Measurements from ENCODE around the gene EIF4E1B. TPM values are rescaled to one million over a fixed set of nuclear protein-coding genes. Genes with fewer than 3 reads are reported as not detected.
A peak's percentile ranks its signal among the peaks of the same experiment; 100 is the strongest.

Gene EIF4E1B
- total RNA-seq, 4 donors from 2014 or later: not detected

DNA sequence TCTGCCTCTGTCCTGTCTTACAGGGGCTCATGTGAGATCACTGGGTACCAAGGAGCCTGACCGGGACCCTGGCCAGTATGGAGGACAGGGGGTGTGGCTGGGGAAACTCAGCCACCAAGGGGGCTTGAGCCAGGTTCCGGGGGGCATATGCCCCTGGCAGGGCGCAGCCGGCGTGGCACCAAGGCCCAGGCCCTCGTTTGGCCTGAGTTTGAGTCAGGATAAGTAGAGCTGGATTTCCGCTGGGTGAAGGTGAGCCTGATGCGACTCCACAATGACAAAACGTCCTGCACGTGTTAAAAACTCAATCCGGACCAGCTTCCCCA is 16.2 kb downstream of the EIF4E1B start:
- H3K27me3 ChIP-seq: no peaks in the 10 kb centered on the region
- peaks cover 21 to 46% (median 23%) of the 10 kb centered on the region in 3 donors for H3K4me1 ChIP-seq
- peak overlapping the region; percentile 57 to 84 (median 80) for H3K27ac ChIP-seq
- no peak for DNase-seq
- intact Hi-C loops (cut with DNase I): no loop called here
- peak overlapping the region; percentile 54 to 82 (median 69) for H3K4me3 ChIP-seq
- H3K9me3 ChIP-seq: no peaks in the 10 kb centered on the region
- WGBS, 2 donors: 17 to 23% methylated on average over 3 to 6 of the region's 11 CpGs
- H3K36me3 ChIP-seq: no peaks in the 10 kb centered on the region
- TF ChIP-seq, protein P1, sequence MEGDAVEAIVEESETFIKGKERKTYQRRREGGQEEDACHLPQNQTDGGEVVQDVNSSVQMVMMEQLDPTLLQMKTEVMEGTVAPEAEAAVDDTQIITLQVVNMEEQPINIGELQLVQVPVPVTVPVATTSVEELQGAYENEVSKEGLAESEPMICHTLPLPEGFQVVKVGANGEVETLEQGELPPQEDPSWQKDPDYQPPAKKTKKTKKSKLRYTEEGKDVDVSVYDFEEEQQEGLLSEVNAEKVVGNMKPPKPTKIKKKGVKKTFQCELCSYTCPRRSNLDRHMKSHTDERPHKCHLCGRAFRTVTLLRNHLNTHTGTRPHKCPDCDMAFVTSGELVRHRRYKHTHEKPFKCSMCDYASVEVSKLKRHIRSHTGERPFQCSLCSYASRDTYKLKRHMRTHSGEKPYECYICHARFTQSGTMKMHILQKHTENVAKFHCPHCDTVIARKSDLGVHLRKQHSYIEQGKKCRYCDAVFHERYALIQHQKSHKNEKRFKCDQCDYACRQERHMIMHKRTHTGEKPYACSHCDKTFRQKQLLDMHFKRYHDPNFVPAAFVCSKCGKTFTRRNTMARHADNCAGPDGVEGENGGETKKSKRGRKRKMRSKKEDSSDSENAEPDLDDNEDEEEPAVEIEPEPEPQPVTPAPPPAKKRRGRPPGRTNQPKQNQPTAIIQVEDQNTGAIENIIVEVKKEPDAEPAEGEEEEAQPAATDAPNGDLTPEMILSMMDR (IDR thresholded peaks at IDR 0.05): no peak
- no peak for TF ChIP-seq POLR2A (IDR thresholded peaks at IDR 0.05)

DNA sequence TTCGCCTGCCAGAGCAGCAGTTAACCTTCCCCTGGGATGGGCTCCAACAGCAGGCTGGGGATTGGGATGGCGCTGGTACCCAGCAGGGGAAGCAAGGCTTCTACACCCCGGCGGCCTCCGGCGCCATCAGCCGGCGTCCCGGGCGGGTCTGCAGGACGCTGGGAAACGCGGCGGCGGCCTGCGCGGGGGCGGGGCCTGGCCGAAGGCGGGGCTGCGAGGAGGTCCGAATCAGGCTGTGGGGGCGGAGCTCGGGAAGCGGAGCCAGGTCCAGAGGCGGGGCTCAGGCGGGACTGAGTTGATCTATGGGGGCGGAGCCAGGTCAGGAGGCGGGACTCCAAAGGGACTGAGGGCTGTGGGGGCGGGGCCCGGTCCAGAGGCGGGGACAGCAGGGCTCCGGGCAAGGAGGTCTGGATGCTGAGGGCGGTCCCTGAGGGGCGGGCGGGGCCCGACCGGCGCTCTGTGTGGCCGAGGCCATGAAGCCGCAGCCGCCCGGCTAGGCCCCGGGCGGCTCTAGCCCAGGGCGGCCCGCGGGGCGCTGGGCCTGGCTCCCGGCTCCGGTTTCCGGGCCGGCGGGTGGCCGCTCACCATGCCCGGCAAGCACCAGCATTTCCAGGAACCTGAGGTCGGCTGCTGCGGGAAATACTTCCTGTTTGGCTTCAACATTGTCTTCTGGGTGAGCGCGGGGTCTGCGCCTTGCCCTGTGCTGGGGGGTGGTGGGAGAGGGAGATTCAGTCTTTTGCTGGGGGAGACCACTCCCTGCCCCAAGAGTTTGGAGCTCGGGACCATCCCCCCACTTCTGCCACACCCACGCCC is 16.8 kb downstream of the EIF4E1B start, which contains the start of gene TSPAN17:
TSPAN17 (plus strand) TSS at position 455 of the 813 bp plus-strand sequence; CDS start at position 587, 132 bp downstream.
- WGBS, 2 donors: 0% methylated on average over 6 of the region's 63 CpGs; no CpG with 5 or more reads in 1 of the 2 donors
- peak; percentile 96 for DNase-seq
- H3K9me3 ChIP-seq: no peaks in the 10 kb centered on the region
- H3K4me1 ChIP-seq: peaks cover 21 to 46% (median 23%) of the 10 kb centered on the region in 3 donors
- intact Hi-C loops (cut with DNase I): no loop called here
- H3K36me3 ChIP-seq: no peaks in the 10 kb centered on the region
- H3K27me3 ChIP-seq: no peaks in the 10 kb centered on the region
- peak within 1 kb of the TSS; percentile 54 to 82 (median 69) for H3K4me3 ChIP-seq
- TF ChIP-seq POLR2A (IDR thresholded peaks at IDR 0.05): peak in 2 of 4 donors; percentile 55 to 69
- TF ChIP-seq, protein P1 (IDR thresholded peaks at IDR 0.05): no peak
- H3K27ac ChIP-seq: peak within 1 kb of the TSS; percentile 71 to 85 (median 82)

DNA sequence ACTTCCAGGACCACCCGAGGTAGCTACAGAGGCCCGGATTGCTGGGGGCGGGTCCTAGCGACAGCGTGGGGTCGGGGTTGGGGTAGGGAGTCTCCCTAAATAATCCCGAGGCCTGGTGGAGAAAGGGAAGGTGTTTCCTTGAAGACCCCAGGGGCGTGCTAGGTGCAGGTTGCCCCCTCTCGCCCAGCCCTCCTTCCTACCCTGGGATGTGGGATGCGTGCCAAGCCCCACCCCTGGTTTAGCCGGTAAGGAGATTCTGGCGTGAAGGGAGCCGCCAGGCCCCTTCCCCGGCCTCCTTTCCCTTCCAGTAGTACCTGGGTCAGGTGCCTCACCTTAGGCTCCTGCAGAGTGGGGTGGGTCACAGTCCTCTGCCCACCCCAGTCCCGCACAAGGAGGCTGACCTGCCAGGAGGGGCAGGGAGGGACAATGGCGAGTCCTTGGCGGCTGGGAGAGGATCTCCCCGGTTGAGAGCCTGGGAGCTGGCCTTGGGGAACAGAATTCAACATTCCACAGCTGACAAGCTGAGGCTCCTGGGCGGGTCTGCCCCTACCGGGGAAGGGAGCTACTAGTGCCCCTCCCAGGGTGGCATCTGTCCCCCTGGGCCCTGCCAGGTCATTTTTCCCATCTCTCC is 17.5 kb downstream of the EIF4E1B start:
- peak overlapping the region; percentile 71 to 85 (median 80) for H3K27ac ChIP-seq
- H3K27me3 ChIP-seq: no peaks in the 10 kb centered on the region
- WGBS, 2 donors: 0 to 20% methylated on average over 1 of the region's 20 CpGs
- H3K4me1 ChIP-seq: peaks cover 21 to 47% (median 23%) of the 10 kb centered on the region in 3 donors
- DNase-seq: no peak
- intact Hi-C loops (cut with DNase I): no loop called here
- TF ChIP-seq POLR2A (IDR thresholded peaks at IDR 0.05): no peak
- TF ChIP-seq, protein P1 (IDR thresholded peaks at IDR 0.05): no peak
- no peaks in the 10 kb centered on the region for H3K9me3 ChIP-seq
- H3K4me3 ChIP-seq: peak overlapping the region; percentile 54 to 82 (median 69)
- peaks cover 0 to 6% (median under 1%) of the 10 kb centered on the region in 3 donors for H3K36me3 ChIP-seq

DNA sequence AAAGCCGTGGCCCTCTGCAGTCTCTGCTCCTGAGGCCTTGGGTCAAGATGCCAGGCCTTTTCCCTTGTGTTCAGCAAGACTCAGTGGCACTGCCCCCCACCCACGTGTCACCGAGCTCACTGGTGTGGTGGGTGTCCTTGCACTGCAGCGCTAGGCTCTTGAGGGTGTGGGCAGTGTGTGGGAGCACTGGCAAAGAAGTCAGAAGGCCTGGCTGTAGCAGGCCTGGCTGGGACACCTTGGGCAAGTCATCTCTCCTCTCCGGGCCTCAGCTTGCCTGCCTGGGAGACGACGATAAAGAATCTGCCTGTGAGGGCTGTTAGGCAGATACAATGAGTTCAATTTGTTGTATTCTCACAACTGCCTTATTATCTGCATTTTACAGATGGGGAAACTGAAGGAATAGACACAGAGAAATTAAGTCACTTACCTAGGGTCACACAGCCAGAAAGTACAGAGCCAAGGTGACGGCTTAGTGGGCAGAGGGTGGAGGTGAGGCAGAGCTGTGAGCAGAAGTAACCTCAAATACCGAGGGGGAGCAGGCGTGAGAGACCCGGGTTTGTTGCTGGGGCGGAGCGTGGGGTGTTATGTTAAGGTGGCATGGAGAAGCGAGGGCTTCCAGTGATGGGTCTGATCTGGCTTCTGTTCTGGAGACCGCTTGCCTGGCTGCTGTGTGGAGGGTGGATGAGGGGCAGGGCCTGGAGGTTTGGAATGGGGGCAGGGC is 18.2 kb downstream of the EIF4E1B start:
- peaks cover 21 to 54% (median 27%) of the 10 kb centered on the region in 3 donors for H3K4me1 ChIP-seq
- peaks cover 0 to 8% (median 4%) of the 10 kb centered on the region in 3 donors for H3K36me3 ChIP-seq
- no peaks in the 10 kb centered on the region for H3K9me3 ChIP-seq
- H3K27me3 ChIP-seq: no peaks in the 10 kb centered on the region
- peak overlapping the region in 3 of 4 donors; percentile 65 to 82 (median 73) for H3K4me3 ChIP-seq
- intact Hi-C loops (cut with DNase I): no loop called here
- no peak for TF ChIP-seq POLR2A (IDR thresholded peaks at IDR 0.05)
- TF ChIP-seq, protein P1 (IDR thresholded peaks at IDR 0.05): no peak
- DNase-seq: no peak
- WGBS, 2 donors: 71 to 74% methylated on average over 10 to 11 of the region's 15 CpGs
- peak overlapping the region; percentile 71 to 85 (median 80) for H3K27ac ChIP-seq
